IMR-90 (cell line): ENCODE data around the gene CACNA2D4. TPM values are rescaled to one million over a fixed set of nuclear protein-coding genes. Genes with fewer than 3 reads are reported as not detected.

ENCODE experiments used
- ATAC-seq: fragments of 200-7000 bp; cut with Tn5 transposase; 2 replicates; pipeline ENCODE4 v1.9.1; 2020; ENCODE audit warnings: low read depth, mild to moderate bottlenecking, moderate library complexity
- BruUV-seq: library from RNA; stranded (reverse); fragments of 400-500 nt; replicated peaks from 2 replicates; lab custom pipeline; 2021; lab: Mats Ljungman, UMichigan
- CTCF ChIA-PET: fragments of 300-600 bp; formaldehyde crosslinking; extraction: SDS; loops from one replicate; lab custom pipeline; 2021; ENCODE audit warnings: antibody characterized with exemption; lab: Yijun Ruan, JAX
- POLR2A ChIA-PET: fragments of 300-600 bp; sonication (Branson Sonifier 250); formaldehyde crosslinking; loops from one replicate; lab custom pipeline; 2022; ENCODE audit warnings: antibody characterized with exemption; ENCODE audit not compliant: unreplicated experiment; lab: Charles Lee
- DNase-seq: peaks from one replicate; pipeline ENCODE4 v3.0.0; 2013
- H2AFZ ChIP-seq: replicated peaks from 2 replicates; pipeline ENCODE3; 2013; ENCODE audit warnings: low read length, mild to moderate bottlenecking; ENCODE audit not compliant: poor library complexity
- H2AK5ac ChIP-seq: 2 replicates; pipeline ENCODE4 v1.6.1; 2013; ENCODE audit warnings: low read depth, low read length, inconsistent platforms
- H2AK9ac ChIP-seq: replicated peaks from 2 replicates; pipeline ENCODE3; 2013; ENCODE audit warnings: mild to moderate bottlenecking, low read depth, low read length, moderate library complexity; ENCODE audit not compliant: poor library complexity
- H2BK120ac ChIP-seq: 2 replicates; pipeline ENCODE4 v1.6.1; 2013; ENCODE audit warnings: low read depth, low read length, inconsistent platforms
- H2BK15ac ChIP-seq: 3 replicates; pipeline ENCODE4 v1.6.1; 2013; ENCODE audit warnings: low read depth, low read length, inconsistent platforms
- H2BK20ac ChIP-seq: 2 replicates; pipeline ENCODE4 v1.6.1; 2013; ENCODE audit warnings: low read depth, mild to moderate bottlenecking, inconsistent platforms, low read length, moderate library complexity
- H2BK5ac ChIP-seq: 2 replicates; pipeline ENCODE4 v1.6.1; 2013; ENCODE audit warnings: mild to moderate bottlenecking, low read depth, low read length, inconsistent platforms; ENCODE audit not compliant: poor library complexity, severe bottlenecking
- H3K14ac ChIP-seq: replicated peaks from 2 replicates; pipeline ENCODE4 v1.6.1; 2013; ENCODE audit warnings: low read depth, low read length, inconsistent platforms
- H3K18ac ChIP-seq: 2 replicates; pipeline ENCODE4 v1.6.1; 2013; ENCODE audit warnings: low read depth, low read length, control low read depth
- H3K23ac ChIP-seq: 2 replicates; pipeline ENCODE4 v1.6.1; 2013; ENCODE audit warnings: low read depth, low read length, inconsistent platforms
- H3K27ac ChIP-seq: 2 replicates; pipeline ENCODE4 v1.5.1; 2013; ENCODE audit warnings: mild to moderate bottlenecking, control low read depth, low read length; ENCODE audit not compliant: insufficient read depth
- H3K27me3 ChIP-seq: 2 replicates; pipeline ENCODE4 v1.6.1; 2013; ENCODE audit warnings: low read length; ENCODE audit not compliant: control insufficient read depth, insufficient read depth
- H3K36me3 ChIP-seq: 2 replicates; pipeline ENCODE4 v1.6.1; 2013; ENCODE audit warnings: low read length, mixed read lengths; ENCODE audit not compliant: control insufficient read depth, insufficient read depth
- H3K4ac ChIP-seq: 2 replicates; pipeline ENCODE4 v1.6.1; 2013; ENCODE audit warnings: low read depth, low read length, inconsistent platforms
- H3K4me1 ChIP-seq: 2 replicates; pipeline ENCODE4 v1.6.1; 2013; ENCODE audit warnings: low read length, mixed read lengths; ENCODE audit not compliant: control insufficient read depth, insufficient read depth
- H3K4me2 ChIP-seq: 2 replicates; pipeline ENCODE4 v1.6.1; 2013; ENCODE audit warnings: low read depth, mild to moderate bottlenecking, control low read depth, low read length, moderate library complexity
- H3K4me3 ChIP-seq: 2 replicates; pipeline ENCODE4 v1.5.1; 2013; ENCODE audit warnings: low read depth, mild to moderate bottlenecking, control low read depth, low read length, moderate library complexity; ENCODE audit not compliant: insufficient read depth
- H3K56ac ChIP-seq: 2 replicates; pipeline ENCODE4 v1.6.1; 2013; ENCODE audit warnings: low read length, inconsistent platforms; ENCODE audit not compliant: insufficient read depth; ENCODE audit errors: extremely low read depth
- H3K79me1 ChIP-seq, 2 experiments: 2 replicates each; pipeline ENCODE4 v1.6.1; 2013; ENCODE audit warnings: low read length in 2 of 2, inconsistent platforms in 1 of 2, low read depth in 1 of 2
- H3K9ac ChIP-seq: 2 replicates; pipeline ENCODE4 v1.6.1; 2013; ENCODE audit warnings: low read depth, low read length, control low read depth
- H3K9me1 ChIP-seq: 2 replicates; pipeline ENCODE4 v1.6.1; 2013; ENCODE audit warnings: low read length, inconsistent platforms; ENCODE audit not compliant: insufficient read depth
- H3K9me3 ChIP-seq: 2 replicates; pipeline ENCODE4 v1.6.1; 2013; ENCODE audit warnings: low read length; ENCODE audit not compliant: control insufficient read depth, insufficient read depth
- H4K20me1 ChIP-seq: 2 replicates; pipeline ENCODE4 v1.6.1; 2013; ENCODE audit warnings: low read length, inconsistent platforms; ENCODE audit not compliant: insufficient read depth
- H4K5ac ChIP-seq: 2 replicates; pipeline ENCODE4 v1.6.1; 2013; ENCODE audit warnings: mild to moderate bottlenecking, low read depth, low read length, control low read depth
- H4K8ac ChIP-seq, 2 experiments: 2 replicates each; pipeline ENCODE4 v1.6.1; 2013; ENCODE audit warnings: low read depth in 2 of 2, low read length in 2 of 2, control low read depth in 1 of 2, inconsistent platforms in 1 of 2
- H4K91ac ChIP-seq: 2 replicates; pipeline ENCODE4 v1.6.1; 2013; ENCODE audit warnings: low read depth, low read length, inconsistent platforms; ENCODE audit not compliant: insufficient read depth
- CHD1 ChIP-seq: IDR thresholded peaks from 2 replicates; pipeline ENCODE4 v1.6.1; 2012; ENCODE audit warnings: low read depth, low read length, improper control_type of control experiment
- CTCF ChIP-seq: conservative IDR thresholded peaks from 2 replicates; pipeline ENCODE4 v1.5.1; 2012; ENCODE audit warnings: mild to moderate bottlenecking, low read depth, low read length, improper control_type of control experiment
- WGBS, 2 experiments: methylation state at CpG; one replicate each; pipeline versions ENCODE4 v1.1.5 to v1.1.7; 2013; ENCODE audit warnings: missing lambda C conversion rate in 2 of 2; ENCODE audit not compliant: insufficient read length in 1 of 2; ENCODE audit errors: extremely low coverage in 2 of 2; 5-methylcytosine and 5-hydroxymethylcytosine counted together
- dilution Hi-C: fragments of 300-500 bp; cut with HindIII; formaldehyde crosslinking; loops from one replicate; pipeline ENCODE4 v1.14.3; 2018; ENCODE audit warnings: low sequenced_read_pairs; ENCODE audit not compliant: unreplicated experiment
- in situ Hi-C: fragments of 300-500 bp; cut with MboI; formaldehyde crosslinking; loops from 3 replicates; pipeline ENCODE4 v1.14.3; 2019; ENCODE audit warnings: low sequenced_read_pairs, inconsistent platforms, mixed read lengths
- intact Hi-C: fragments of 100-400 bp; cut with micrococcal nuclease; formaldehyde crosslinking; loops from 2 replicates; pipeline ENCODE4 v1.10.0; 2022
- polyA plus RNA-seq, 3 experiments: library from polyadenylated mRNA; depleted of rRNA; stranded (reverse); fragments of >200 nt; gene quantifications; 2 replicates each; pipeline ENCODE4 v1.2.3, GENCODE V29; 2012; ENCODE audit warnings: low replicate concordance in 1 of 3
- total RNA-seq: library from RNA; depleted of rRNA; stranded (reverse); fragments of >200 nt; gene quantifications from 2 replicates; pipeline ENCODE4 v1.2.3, GENCODE V29; 2012

Gene CACNA2D4
- total and polyA plus RNA-seq, 2 of the 4 experiments (the other 2 are of a cell fraction), result 0.18 to 0.22 TPM

DNA sequence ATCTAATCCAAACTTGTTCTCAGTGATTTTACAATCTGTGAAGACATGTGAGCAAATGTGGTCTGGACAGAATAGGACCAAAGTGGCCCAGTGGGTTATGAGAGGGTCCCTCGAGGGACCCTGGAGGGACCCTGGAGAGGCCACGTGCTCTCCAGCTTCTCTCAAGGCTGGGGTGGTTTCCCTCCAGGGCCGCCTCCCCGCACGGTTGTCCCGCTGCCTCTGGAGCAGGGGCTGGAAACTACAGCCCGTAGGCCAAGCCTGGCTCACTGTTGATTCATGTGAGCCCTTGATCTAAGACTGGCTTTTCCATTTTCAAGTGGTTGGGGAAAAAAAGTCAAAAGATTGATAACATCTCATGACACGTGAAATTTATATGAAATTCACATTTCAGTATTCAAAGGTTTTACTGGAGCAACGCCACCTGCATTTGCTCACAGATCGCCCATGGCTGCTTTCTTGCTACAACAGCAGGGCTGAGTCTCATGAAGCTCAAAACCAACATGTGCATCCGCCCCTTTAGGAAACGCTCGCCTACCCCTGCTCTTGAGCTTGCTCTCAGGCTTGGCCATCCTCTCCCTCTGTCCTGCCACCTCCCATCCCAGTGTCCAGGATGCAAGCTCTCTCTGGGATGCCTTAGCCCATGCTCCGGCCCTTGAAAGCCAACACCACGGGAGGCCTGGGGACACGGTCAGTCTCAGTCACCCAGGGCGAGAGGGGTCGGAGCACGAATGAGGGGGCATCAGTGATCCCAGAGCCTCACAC is 110.2 kb downstream of the CACNA2D4 start:
- H2AK5ac ChIP-seq, result no peak overlapping the region
- no peak for DNase-seq
- H4K8ac ChIP-seq, result no peak overlapping the region
- dilution Hi-C loops, result no loop called here
- no peak overlapping the region for H4K5ac ChIP-seq
- H3K18ac ChIP-seq, result no peak overlapping the region
- POLR2A ChIA-PET, result no interaction called here
- no peaks in the 10 kb centered on the region for H3K79me1 ChIP-seq
- TF ChIP-seq CHD1 (no peak), CTCF (no peak)
- H2AFZ ChIP-seq, result no peak overlapping the region
- no peak overlapping the region for H2BK15ac ChIP-seq
- ATAC-seq, result no peak
- H3K4me1 ChIP-seq, result no peaks in the 10 kb centered on the region; the same call in 1 of the 2 replicates
- no TSS peak for BruUV-seq
- no peak overlapping the region for H2BK120ac ChIP-seq
- H3K9me1 ChIP-seq, result peaks cover 7% of the 10 kb centered on the region; the same call in 1 of the 2 replicates
- no peaks in the 10 kb centered on the region for H3K9me3 ChIP-seq
- no peaks in the 10 kb centered on the region for H3K36me3 ChIP-seq
- no peak overlapping the region for H3K23ac ChIP-seq
- CTCF ChIA-PET, result no interaction called here
- no peak overlapping the region for H3K27ac ChIP-seq
- no peak overlapping the region for H3K14ac ChIP-seq
- H2AK9ac ChIP-seq, result no peak overlapping the region
- no peak overlapping the region for H4K91ac ChIP-seq
- H3K4me3 ChIP-seq, result no peak overlapping the region
- no peak overlapping the region for H3K4me2 ChIP-seq
- in situ Hi-C loops, result loop anchor here (10.0 to 25.0 kb wide), 3 partner anchors 217 to 777 kb away; no protein-coding TSS in a partner anchor
- no peak overlapping the region for H2BK20ac ChIP-seq
- H3K9ac ChIP-seq, result no peak overlapping the region
- 84% methylated on average over 9 of the region's 19 CpGs; no CpG with 5 or more reads in 1 of the 2 experiments for WGBS, 2 experiments
- no peaks in the 10 kb centered on the region; the same call in 1 of the 2 replicates for H3K27me3 ChIP-seq
- intact Hi-C loops, result no loop called here
- H3K4ac ChIP-seq, result no peak overlapping the region
- H2BK5ac ChIP-seq, result no peak overlapping the region
- no peak overlapping the region for H3K56ac ChIP-seq
- no peaks in the 10 kb centered on the region for H4K20me1 ChIP-seq
